Esophagus (tissue), 2 donors: ENCODE results near the gene USP21. TPM values are rescaled to one million over a fixed set of nuclear protein-coding genes. Genes with fewer than 3 reads are reported as not detected.

Source experiments
- H3K27ac ChIP-seq, 2 donors: one replicate each; pipeline ENCODE4 v1.5.1; 2013; ENCODE audit warnings: low read depth in 2 of 2, mild to moderate bottlenecking in 2 of 2, inconsistent platforms in 1 of 2, low read length in 1 of 2, moderate library complexity in 1 of 2
- H3K27me3 ChIP-seq, 2 donors: one replicate each; pipeline ENCODE4 v1.6.1; 2013; ENCODE audit warnings: low read length in 2 of 2, control low read depth in 1 of 2, mild to moderate bottlenecking in 1 of 2; ENCODE audit not compliant: insufficient read depth in 2 of 2, control insufficient read depth in 1 of 2
- H3K36me3 ChIP-seq, 2 donors: one replicate each; pipeline ENCODE4 v1.6.1; 2013; ENCODE audit warnings: low read length in 1 of 2; ENCODE audit not compliant: control insufficient read depth in 2 of 2, insufficient read depth in 2 of 2
- H3K4me1 ChIP-seq, 2 donors: one replicate each; pipeline ENCODE4 v1.6.1; 2013; ENCODE audit warnings: low read length in 1 of 2; ENCODE audit not compliant: control insufficient read depth in 2 of 2, insufficient read depth in 2 of 2
- H3K4me3 ChIP-seq, 2 donors: one replicate each; pipeline ENCODE4 v1.5.1; 2013; ENCODE audit warnings: low read length in 2 of 2, mild to moderate bottlenecking in 2 of 2, low read depth in 1 of 2, moderate library complexity in 1 of 2
- H3K9me3 ChIP-seq, 2 donors: one replicate each; pipeline ENCODE4 v1.6.1; 2013; ENCODE audit warnings: mild to moderate bottlenecking in 2 of 2, low read depth in 1 of 2, low read length in 1 of 2, moderate library complexity in 1 of 2; ENCODE audit not compliant: control insufficient read depth in 2 of 2, insufficient read depth in 1 of 2
- WGBS, 2 donors: extraction: QIAGEN DNeasy Blood & Tissue Kit; methylation state at CpG; one replicate each; pipeline ENCODE4 v1.1.7; 2013; 5-methylcytosine and 5-hydroxymethylcytosine counted together
- polyA plus RNA-seq, 2 donors: library from polyadenylated mRNA; stranded (reverse); fragments of 200-250 nt; gene quantifications; one replicate each; pipeline ENCODE4 v1.2.3, GENCODE V29; 2013
- donor health status: healthy with polysubstance abuse.
- donor health status: Bipolar disorder and iron deficiency.

The USP21 gene
- polyA plus RNA-seq, 2 donors, result 16.5 to 22.9 TPM

DNA sequence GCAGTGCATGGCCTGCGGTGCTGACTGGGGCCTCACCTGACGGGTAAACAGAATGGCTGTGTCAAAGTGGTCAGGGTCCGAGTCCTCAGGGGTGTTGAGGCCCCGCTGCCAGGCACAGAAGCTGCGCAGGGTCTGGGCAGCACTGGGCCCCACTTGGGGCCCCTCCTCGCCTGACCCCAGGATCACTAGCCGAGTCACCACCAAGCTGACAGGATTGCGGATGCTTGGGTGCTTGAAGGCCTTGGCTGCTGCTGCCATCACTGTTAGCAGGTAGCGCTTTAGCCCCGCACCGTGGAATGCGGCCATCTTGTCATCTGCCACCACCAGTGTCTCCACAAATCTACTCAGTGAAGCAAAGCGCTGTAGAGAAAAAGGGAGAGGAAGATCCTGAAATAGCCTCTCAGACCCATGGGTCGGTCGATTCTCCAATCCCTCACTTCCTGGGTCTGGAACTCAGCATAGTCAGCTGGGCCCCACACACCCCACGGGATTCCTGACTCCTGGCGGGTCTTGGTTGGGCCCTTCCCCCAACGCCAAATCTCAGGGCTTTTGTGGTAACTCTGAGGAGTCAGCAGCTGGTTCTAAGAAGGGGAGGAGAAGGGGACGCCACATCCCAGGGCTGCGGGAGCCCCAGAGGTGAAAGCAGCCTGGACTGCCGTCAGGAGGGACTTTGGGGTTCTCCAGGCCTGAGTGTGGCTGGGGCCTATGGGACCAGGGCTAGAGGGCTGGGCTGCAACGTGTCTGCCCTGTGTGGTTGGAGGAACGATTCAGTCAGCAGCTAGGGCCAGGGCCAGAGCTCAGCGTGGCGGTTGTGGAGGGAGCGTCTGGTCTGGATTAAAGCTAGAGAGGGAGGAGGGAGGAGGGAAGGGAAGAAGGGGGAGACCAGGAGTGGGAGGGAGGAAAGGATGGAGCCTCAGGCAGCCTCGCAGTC lies 37.5 kb downstream of the USP21 start:
- no peak overlapping the region for H3K4me3 ChIP-seq
- H3K27me3 ChIP-seq, result no peaks in the 10 kb centered on the region
- WGBS, 2 donors, result 66 to 71% methylated on average over 27 of the region's 27 CpGs
- H3K4me1 ChIP-seq, result peaks cover 5 to 25% of the 10 kb centered on the region in 2 donors
- H3K36me3 ChIP-seq, result peaks cover 0 to 5% of the 10 kb centered on the region in 2 donors
- peak overlapping the region; percentile 9 to 56 for H3K27ac ChIP-seq
- no peaks in the 10 kb centered on the region for H3K9me3 ChIP-seq

DNA sequence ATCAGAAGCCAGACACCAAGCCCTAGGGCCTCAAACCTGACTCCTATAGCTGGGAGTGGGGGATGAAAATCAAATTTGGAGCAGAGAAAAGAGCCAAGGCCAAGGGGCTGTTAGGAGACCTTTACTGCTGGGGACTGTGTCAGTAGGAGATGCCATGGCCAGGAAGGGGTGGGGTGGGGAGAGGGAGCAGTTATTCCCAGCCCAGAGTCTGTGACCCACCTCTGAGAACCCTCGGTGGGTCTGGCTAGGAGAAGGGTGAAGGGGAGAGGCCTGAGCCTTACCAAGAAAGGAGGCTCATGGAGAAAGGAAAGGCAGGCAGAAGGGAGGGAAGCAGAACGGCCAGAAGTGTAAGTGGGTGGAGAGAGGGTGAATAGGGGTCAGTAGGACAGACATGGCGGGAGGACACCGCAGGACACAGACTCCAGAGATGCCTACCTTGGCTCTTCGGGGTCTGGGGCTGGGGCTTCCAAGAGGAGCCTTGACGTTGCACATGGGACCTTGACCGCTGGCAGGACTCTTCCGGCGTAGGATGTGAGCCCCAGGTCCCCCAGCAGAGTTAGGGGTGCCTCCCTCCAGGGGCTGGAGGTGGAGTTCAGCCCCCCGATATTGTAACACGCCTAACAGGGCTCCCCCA lies 38.4 kb downstream of the USP21 start:
- 56 to 74% methylated on average over 11 of the region's 11 CpGs for WGBS, 2 donors
- Histone ChIP-seq H3K4me3 (peak overlapping the region; percentile 9 to 30), H3K4me1 (peaks cover 5 to 25% of the 10 kb centered on the region in 2 donors), H3K36me3 (peaks cover 0 to 5% of the 10 kb centered on the region in 2 donors), H3K27ac (peak overlapping the region; percentile 71 to 100), H3K27me3 (no peaks in the 10 kb centered on the region), H3K9me3 (no peaks in the 10 kb centered on the region)

DNA sequence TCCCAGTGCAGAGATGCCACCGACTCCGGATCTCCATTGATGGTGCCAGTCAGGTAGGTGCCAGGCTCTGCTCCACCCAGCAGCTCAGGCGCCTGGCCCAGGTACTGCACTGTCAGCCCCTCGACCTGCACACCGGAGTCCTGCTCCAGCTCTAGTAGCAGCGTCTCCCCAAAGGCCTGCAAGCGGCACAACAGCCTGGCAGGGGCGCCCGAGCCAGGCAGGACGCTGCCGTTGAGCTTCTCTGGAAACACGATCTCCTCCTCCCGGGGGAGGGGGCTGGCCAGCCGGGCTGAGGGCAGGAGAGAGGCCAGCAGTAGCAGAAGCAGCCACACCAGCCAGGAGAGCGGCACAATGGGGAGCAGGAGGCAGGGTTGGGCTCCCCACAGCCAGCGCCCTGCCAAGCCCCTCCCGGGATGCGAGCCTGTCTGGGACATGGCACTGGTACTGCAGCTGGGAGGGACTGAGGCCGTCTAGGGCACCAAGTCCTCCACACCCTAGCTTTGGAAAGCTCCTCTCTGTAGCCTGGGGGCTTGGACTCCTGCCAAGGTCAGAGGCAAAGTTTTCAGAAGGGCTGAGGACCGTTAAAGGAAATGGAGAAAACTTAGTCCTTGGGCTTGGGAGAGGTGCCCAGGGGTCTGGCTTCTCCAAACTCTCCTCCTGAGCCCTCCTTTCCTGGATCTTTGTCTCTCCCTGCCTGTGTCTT lies 39.0 kb downstream of the USP21 start:
- Histone ChIP-seq H3K27ac (peak overlapping the region; percentile 71 to 100), H3K4me3 (peak overlapping the region; percentile 9 to 30), H3K4me1 (peaks cover 2 to 27% of the 10 kb centered on the region in 2 donors), H3K36me3 (peaks cover 0 to 2% of the 10 kb centered on the region in 2 donors), H3K9me3 (no peaks in the 10 kb centered on the region), H3K27me3 (no peaks in the 10 kb centered on the region)
- 18 to 34% methylated on average over 20 of the region's 20 CpGs for WGBS, 2 donors

DNA sequence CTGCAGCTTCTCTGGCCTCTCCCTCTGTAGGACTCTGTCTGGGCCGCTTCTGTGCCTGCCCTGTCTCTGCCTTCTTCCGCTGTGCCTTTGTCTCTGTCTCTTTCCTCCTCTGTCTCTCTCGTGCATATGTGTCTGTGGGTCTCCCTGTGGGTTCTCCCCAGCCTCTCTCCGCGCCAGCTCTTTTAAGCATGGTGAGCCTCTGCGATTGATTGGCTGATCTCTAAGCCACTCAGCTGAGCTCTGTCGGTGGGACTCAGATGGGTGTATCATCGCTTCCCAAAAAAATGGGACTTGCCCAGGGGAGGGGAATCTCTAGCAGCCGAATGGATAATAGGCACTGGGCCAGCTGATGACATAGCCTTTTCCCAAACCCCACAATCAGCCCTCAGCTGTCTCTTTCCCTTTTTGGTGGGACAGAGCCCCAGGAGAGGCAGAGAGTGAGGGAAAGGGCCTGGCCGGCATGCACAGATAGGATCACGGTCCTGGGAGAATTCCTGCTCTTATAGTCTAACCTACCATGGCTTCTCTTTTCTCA lies 39.7 kb downstream of the USP21 start, which contains the start of gene ADAMTS4:
TSS of gene ADAMTS4 (minus strand) at position 158 of the 535 bp plus-strand sequence. CDS start 427 bp downstream, outside the sequence.
- peak within 1 kb of the TSS; percentile 92 to 100 for H3K27ac ChIP-seq
- H3K9me3 ChIP-seq, result no peaks in the 10 kb centered on the region
- peak within 1 kb of the TSS; percentile 9 to 30 for H3K4me3 ChIP-seq
- H3K4me1 ChIP-seq, result peaks cover 2 to 31% of the 10 kb centered on the region in 2 donors
- peaks cover 0 to 4% of the 10 kb centered on the region in 2 donors for H3K36me3 ChIP-seq
- 28 to 54% methylated on average over 11 of the region's 11 CpGs for WGBS, 2 donors
- H3K27me3 ChIP-seq, result no peaks in the 10 kb centered on the region

DNA sequence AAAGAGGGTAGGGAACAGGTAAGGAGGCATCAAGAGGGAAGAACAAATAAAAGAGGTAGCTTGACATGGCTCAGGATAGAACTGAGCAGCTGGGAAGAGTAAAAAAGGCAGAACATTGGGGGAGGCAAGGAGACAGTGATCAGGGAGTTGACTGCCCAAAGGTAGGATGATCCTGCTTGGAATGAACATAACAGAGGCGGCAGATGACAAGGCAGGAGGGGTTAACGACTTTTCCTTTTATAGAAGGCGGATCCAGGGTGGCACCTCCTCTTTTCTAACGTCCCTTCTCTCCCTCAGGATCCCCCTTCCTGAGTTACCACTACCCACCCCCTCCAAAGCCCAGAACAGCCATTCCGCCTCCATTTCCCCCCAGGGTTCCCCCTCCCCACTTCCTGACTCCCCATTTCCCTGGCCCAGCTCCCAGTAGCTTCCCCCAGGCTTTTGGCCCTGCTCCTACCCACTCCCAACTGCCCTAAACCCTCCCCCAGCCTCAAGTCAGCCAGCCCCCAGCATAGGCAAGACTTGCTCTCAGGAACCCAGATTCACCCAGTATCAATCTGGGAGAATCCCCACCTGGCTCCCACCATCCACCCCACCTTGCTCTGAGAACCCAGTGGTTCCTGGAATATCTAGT lies 40.3 kb downstream of the USP21 start:
- H3K4me1 ChIP-seq, result peaks cover 2 to 31% of the 10 kb centered on the region in 2 donors
- peaks cover 0 to 4% of the 10 kb centered on the region in 2 donors for H3K36me3 ChIP-seq
- no peaks in the 10 kb centered on the region for H3K27me3 ChIP-seq
- 41 to 46% methylated on average over 3 to 5 of the region's 5 CpGs for WGBS, 2 donors
- H3K4me3 ChIP-seq, result no peak overlapping the region
- H3K27ac ChIP-seq, result peak overlapping the region; percentile 92 to 100
- no peaks in the 10 kb centered on the region for H3K9me3 ChIP-seq

DNA sequence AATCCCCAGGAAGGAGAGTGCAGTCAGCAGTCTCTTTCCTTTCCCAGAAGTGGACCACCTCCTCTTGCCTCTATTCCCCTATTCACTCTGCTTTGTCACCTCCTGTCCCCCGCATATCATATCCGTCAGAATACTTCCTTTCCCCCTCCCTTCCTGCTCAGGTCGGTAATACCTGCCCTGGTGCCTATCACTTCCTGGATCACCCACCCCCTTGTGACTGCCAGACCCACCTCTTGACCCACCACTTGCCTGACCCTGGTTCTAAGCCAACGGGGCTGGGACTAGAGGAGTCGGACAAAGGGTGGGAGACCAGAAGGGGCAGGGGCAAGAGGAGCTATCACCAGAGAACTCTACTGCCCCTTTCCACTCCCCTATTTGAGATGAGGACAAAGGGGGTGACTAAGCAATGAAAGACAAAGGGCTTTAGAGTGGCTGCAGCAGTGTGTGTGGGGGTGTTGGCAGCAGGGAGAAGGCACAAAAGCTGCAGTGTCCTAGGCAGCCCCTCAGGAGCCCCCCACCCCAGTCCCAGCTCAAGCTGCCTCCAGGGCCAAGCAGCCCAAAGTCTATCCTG lies 41.2 kb downstream of the USP21 start:
- H3K4me3 ChIP-seq, result no peak overlapping the region
- 62 to 66% methylated on average over 5 of the region's 5 CpGs for WGBS, 2 donors
- no peaks in the 10 kb centered on the region for H3K27me3 ChIP-seq
- H3K27ac ChIP-seq, result peak overlapping the region; percentile 92 to 100
- H3K4me1 ChIP-seq, result peaks cover 2 to 29% of the 10 kb centered on the region in 2 donors
- no peaks in the 10 kb centered on the region for H3K9me3 ChIP-seq
- H3K36me3 ChIP-seq, result peaks cover 0 to 4% of the 10 kb centered on the region in 2 donors

DNA sequence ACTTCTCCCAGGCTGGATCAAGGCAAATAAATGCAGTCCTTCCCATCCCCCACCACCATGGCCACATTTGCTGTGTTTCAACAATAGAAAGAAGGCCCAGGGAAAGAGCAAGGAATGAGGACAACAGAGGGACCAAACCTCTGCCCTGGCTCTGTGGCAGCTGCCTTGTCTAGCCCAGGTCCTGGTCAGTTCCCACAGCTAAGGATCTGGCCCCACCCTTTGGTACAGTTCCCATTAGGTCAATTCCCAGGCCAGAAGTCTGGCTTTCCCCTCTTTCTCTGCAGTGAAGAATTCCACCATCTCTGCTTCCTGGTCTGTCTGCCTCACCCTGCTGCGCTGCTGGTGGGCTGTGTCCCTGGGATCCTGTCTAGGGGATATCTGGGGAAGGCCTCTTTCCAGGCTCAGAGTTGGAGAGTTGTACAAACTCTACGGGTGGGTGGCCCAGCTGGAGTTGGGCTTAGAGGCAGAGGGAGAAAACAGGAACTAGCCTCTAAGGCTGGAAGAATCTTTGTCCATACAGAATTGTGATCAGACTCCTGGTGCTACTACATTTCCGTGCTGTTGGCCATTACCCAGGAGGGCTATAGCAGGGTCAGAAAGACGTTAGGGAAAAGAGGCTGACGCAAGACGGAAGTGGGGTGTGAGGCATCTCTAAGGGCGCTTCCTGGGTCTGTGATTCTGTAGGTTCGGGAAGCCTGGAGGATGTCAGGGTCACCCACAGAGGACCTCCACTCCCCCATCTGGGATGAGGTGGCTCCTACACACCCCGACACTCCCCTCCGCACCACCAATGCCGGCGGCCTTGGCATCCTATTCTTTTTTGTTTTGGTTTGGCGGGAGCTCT lies 41.9 kb downstream of the USP21 start:
- WGBS, 2 donors, result 27 to 45% methylated on average over 13 of the region's 13 CpGs
- no peaks in the 10 kb centered on the region for H3K27me3 ChIP-seq
- H3K4me1 ChIP-seq, result peaks cover 2 to 29% of the 10 kb centered on the region in 2 donors
- peak overlapping the region; percentile 78 to 95 for H3K4me3 ChIP-seq
- H3K36me3 ChIP-seq, result peaks cover 1 to 4% of the 10 kb centered on the region in 2 donors
- H3K9me3 ChIP-seq, result no peaks in the 10 kb centered on the region
- peak overlapping the region; percentile 92 to 100 for H3K27ac ChIP-seq
